IPS DF 6.9 (cell line): ENCODE measurements around the gene ZNF154.

ENCODE experiments used
- DNase-seq: peaks from one replicate; pipeline ENCODE4 v3.0.0-alpha.2; 2013; ENCODE audit warnings: low read depth, low spot score
- H3K27ac ChIP-seq: one replicate; pipeline ENCODE4 v1.5.1; 2013; ENCODE audit warnings: low read length, control low read depth
- H3K27me3 ChIP-seq: 2 replicates; pipeline ENCODE4 v1.6.1; 2013; ENCODE audit warnings: mild to moderate bottlenecking, low read length; ENCODE audit not compliant: control insufficient read depth, insufficient read depth
- H3K36me3 ChIP-seq: 2 replicates; pipeline ENCODE4 v1.6.1; 2013; ENCODE audit warnings: low read length; ENCODE audit not compliant: control insufficient read depth, insufficient read depth
- H3K4me1 ChIP-seq: 2 replicates; pipeline ENCODE4 v1.6.1; 2013; ENCODE audit warnings: low read length; ENCODE audit not compliant: control insufficient read depth, insufficient read depth
- H3K4me3 ChIP-seq: 2 replicates; pipeline ENCODE4 v1.5.1; 2013; ENCODE audit warnings: mild to moderate bottlenecking, low read length
- H3K9me3 ChIP-seq: 2 replicates; pipeline ENCODE4 v1.6.1; 2013; ENCODE audit warnings: low read length, inconsistent platforms; ENCODE audit not compliant: control insufficient read depth, insufficient read depth
- whole genome bisulfite sequencing: extraction: QIAGEN DNeasy Blood & Tissue Kit; methylation state at CpG from one replicate; pipeline ENCODE4 v1.1.7; 2013; ENCODE audit warnings: mixed read lengths, missing lambda C conversion rate; ENCODE audit not compliant: insufficient read length, insufficient coverage; 5-methylcytosine and 5-hydroxymethylcytosine counted together

The ZNF154 gene

GRCh38 chr19:57653689-57654088 is 55.3 kb downstream of the ZNF154 start:
- H3K36me3 ChIP-seq, result no peaks in the 10 kb centered on the region
- no peaks in the 10 kb centered on the region for H3K27me3 ChIP-seq
- H3K4me3 ChIP-seq, result no peak overlapping the region
- no CpG with 5 or more reads among the region's 2 CpGs for WGBS
- no peak overlapping the region for H3K27ac ChIP-seq
- peaks cover 2% of the 10 kb centered on the region; the same call in 1 of the 2 replicates for H3K9me3 ChIP-seq
- no peak for DNase-seq
- H3K4me1 ChIP-seq, result no peaks in the 10 kb centered on the region

GRCh38 chr19:57651654-57651996 is 57.4 kb downstream of the ZNF154 start:
- H3K27ac ChIP-seq, result no peak overlapping the region
- H3K4me3 ChIP-seq, result no peak overlapping the region
- DNase-seq, result no peak
- H3K9me3 ChIP-seq, result peaks cover 2% of the 10 kb centered on the region; the same call in 1 of the 2 replicates
- H3K36me3 ChIP-seq, result no peaks in the 10 kb centered on the region
- H3K27me3 ChIP-seq, result no peaks in the 10 kb centered on the region
- no peaks in the 10 kb centered on the region for H3K4me1 ChIP-seq
- no CpG with 5 or more reads among the region's 6 CpGs for WGBS

- DNase-seq, result no peak
- H3K36me3 ChIP-seq, result no peaks in the 10 kb centered on the region
- no peaks in the 10 kb centered on the region for H3K9me3 ChIP-seq
- H3K27me3 ChIP-seq, result no peaks in the 10 kb centered on the region
- no peaks in the 10 kb centered on the region for H3K4me1 ChIP-seq
- WGBS, result no CpG with 5 or more reads among the region's 6 CpGs
- no peak overlapping the region for H3K4me3 ChIP-seq
- H3K27ac ChIP-seq, result no peak overlapping the region
These were observed 60.5 kb downstream of the ZNF154 start for GRCh38 chr19:57648331-57649003.
